RWPE2 (cell line): Measurements from ENCODE around the gene SLC8A2.

Experiments used
- ATAC-seq: fragments of 200-7000 bp; cut with Tn5 transposase; 3 replicates; pipeline ENCODE4 v1.9.1; 2021; ENCODE audit warnings: low read depth
- DNase-seq: peaks from one replicate; pipeline ENCODE4 v3.0.0-alpha.2; 2020; ENCODE audit warnings: low spot score
- H3K27ac ChIP-seq: fragments of 450-650 bp; 2 replicates; pipeline ENCODE4 v1.5.1; 2017; ENCODE audit warnings: mild to moderate bottlenecking; ENCODE audit not compliant: poor library complexity, severe bottlenecking
- H3K27me3 ChIP-seq: fragments of 250-450 bp; sonication (Bioruptor Pico); 2 replicates; pipeline ENCODE4 v1.5.1; 2021; ENCODE audit warnings: mild to moderate bottlenecking, moderate library complexity; ENCODE audit not compliant: insufficient read depth, poor library complexity, severe bottlenecking
- H3K36me3 ChIP-seq: fragments of 250-450 bp; sonication (Bioruptor Pico); 2 replicates; pipeline ENCODE4 v1.5.1; 2020; ENCODE audit warnings: low read depth, mild to moderate bottlenecking, moderate library complexity
- H3K4me1 ChIP-seq: fragments of 250-450 bp; sonication (Bioruptor Pico); 2 replicates; pipeline ENCODE4 v1.5.1; 2021; ENCODE audit warnings: mild to moderate bottlenecking, moderate library complexity; ENCODE audit not compliant: insufficient read depth, poor library complexity, severe bottlenecking
- H3K4me3 ChIP-seq: fragments of 250-450 bp; sonication (Bioruptor Pico); 2 replicates; pipeline ENCODE4 v1.5.1; 2021; ENCODE audit warnings: mild to moderate bottlenecking, moderate library complexity; ENCODE audit not compliant: severe bottlenecking
- H3K9me3 ChIP-seq: fragments of 250-450 bp; sonication (Bioruptor Pico); 2 replicates; pipeline ENCODE4 v1.5.1; 2021; ENCODE audit warnings: mild to moderate bottlenecking, moderate library complexity; ENCODE audit not compliant: severe bottlenecking
- TF ChIP-seq, protein P1 (sequence below): fragments of 450-650 bp; IDR thresholded peaks from one replicate; pipeline ENCODE4 v1.5.1; 2017; ENCODE audit warnings: mild to moderate bottlenecking, moderate library complexity; ENCODE audit not compliant: poor library complexity, severe bottlenecking

Gene SLC8A2

GRCh38 chr19:47511681-47512080 lies 40.0 kb upstream of the SLC8A2 start:
- DNase-seq (no peak), ATAC-seq (no peak)
- Histone ChIP-seq H3K36me3 (peaks cover 7% of the 10 kb centered on the region; the same call in 1 of the 2 replicates), H3K4me3 (no peak overlapping the region), H3K9me3 (no peaks in the 10 kb centered on the region), H3K27me3 (no peaks in the 10 kb centered on the region), H3K27ac (peak overlapping the region; percentile 70), H3K4me1 (peaks cover 28% of the 10 kb centered on the region)
- TF ChIP-seq, protein P1, sequence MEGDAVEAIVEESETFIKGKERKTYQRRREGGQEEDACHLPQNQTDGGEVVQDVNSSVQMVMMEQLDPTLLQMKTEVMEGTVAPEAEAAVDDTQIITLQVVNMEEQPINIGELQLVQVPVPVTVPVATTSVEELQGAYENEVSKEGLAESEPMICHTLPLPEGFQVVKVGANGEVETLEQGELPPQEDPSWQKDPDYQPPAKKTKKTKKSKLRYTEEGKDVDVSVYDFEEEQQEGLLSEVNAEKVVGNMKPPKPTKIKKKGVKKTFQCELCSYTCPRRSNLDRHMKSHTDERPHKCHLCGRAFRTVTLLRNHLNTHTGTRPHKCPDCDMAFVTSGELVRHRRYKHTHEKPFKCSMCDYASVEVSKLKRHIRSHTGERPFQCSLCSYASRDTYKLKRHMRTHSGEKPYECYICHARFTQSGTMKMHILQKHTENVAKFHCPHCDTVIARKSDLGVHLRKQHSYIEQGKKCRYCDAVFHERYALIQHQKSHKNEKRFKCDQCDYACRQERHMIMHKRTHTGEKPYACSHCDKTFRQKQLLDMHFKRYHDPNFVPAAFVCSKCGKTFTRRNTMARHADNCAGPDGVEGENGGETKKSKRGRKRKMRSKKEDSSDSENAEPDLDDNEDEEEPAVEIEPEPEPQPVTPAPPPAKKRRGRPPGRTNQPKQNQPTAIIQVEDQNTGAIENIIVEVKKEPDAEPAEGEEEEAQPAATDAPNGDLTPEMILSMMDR: no peak

- TF ChIP-seq, protein P1: no peak
- ATAC-seq (no peak), DNase-seq (no peak)
- Histone ChIP-seq H3K4me3 (no peak overlapping the region), H3K27ac (peak overlapping the region; percentile 70), H3K36me3 (peaks cover 10% of the 10 kb centered on the region; the same call in 1 of the 2 replicates), H3K9me3 (no peaks in the 10 kb centered on the region), H3K27me3 (no peaks in the 10 kb centered on the region), H3K4me1 (peaks cover 28% of the 10 kb centered on the region)
Observed at GRCh38 chr19:47511128-47511517, 39.4 kb upstream of the SLC8A2 start.

DNA sequence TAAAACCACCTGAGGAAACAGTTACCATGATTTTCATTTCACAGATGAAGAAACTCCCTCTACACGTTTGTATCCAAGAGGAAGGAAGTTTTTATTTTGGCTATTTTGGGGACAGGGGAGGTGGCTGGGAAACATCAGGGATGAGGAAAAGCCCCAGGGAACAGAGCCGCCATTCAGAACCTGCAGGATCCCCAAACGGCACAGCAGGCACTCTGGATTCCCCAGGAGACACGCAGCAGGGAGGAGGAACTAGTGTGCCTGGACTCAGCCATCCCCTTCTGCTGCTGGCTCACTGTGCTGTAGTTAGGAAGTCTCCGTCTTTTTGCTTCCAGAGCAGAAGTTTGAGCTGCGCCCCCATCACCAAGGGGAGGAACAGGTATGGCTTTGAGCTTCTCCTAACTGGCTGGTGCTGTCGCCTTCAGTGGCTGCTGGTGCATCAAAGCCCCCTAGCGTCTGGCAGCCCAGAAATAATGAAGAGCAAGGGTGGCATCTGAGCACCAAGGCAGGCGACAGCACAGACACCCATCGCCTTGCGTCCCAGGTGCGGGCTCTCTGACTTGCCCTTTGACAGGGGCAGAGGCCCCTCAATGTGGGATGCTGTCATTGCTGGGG lies 38.9 kb upstream of the SLC8A2 start:
- Histone ChIP-seq H3K27me3 (no peaks in the 10 kb centered on the region), H3K4me3 (no peak overlapping the region), H3K9me3 (no peaks in the 10 kb centered on the region), H3K4me1 (peaks cover 28% of the 10 kb centered on the region), H3K27ac (peak overlapping the region; percentile 70), H3K36me3 (peaks cover 11% of the 10 kb centered on the region; the same call in 1 of the 2 replicates)
- TF ChIP-seq, protein P1: no peak
- DNase-seq (no peak), ATAC-seq (no peak)

- peaks cover 11% of the 10 kb centered on the region; the same call in 1 of the 2 replicates for H3K36me3 ChIP-seq
- H3K27ac ChIP-seq: peak overlapping the region; percentile 70
Observed at GRCh38 chr19:47509973-47510372, 38.3 kb upstream of the SLC8A2 start.

More at GRCh38 chr19:47509973-47510372, 38.3 kb upstream of the SLC8A2 start:
- no peaks in the 10 kb centered on the region for H3K27me3 ChIP-seq
- ATAC-seq (peak; percentile 71), DNase-seq (no peak)
- no peak overlapping the region for H3K4me3 ChIP-seq
- TF ChIP-seq, protein P1: no peak
- peaks cover 28% of the 10 kb centered on the region for H3K4me1 ChIP-seq
- H3K9me3 ChIP-seq: no peaks in the 10 kb centered on the region
